Lower leg skin (tissue), 3 donors: ENCODE results near the gene CEP170.

Source experiments
- CTCF ChIP-seq, 3 donors: fragments of 450-650 bp; IDR thresholded peaks; one replicate each; pipeline ENCODE4 v1.5.1; 2016; ENCODE audit warnings: antibody characterized with exemption in 3 of 3, mild to moderate bottlenecking in 3 of 3, moderate library complexity in 2 of 3
- POLR2A ChIP-seq, 2 donors: fragments of 450-650 bp; IDR thresholded peaks; one replicate each; pipeline ENCODE4 v1.6.1; 2016 to 2017; ENCODE audit warnings: antibody characterized with exemption in 2 of 2, mild to moderate bottlenecking in 1 of 2, moderate library complexity in 1 of 2

- no peak for TF ChIP-seq CTCF (IDR thresholded peaks at IDR 0.05)
- no peak for TF ChIP-seq POLR2A (IDR thresholded peaks at IDR 0.05)
Observed at GRCh38 chr1:243286409-243287122, 31.5 kb upstream of the CEP170 start.
